HFFc6 (cell line): ENCODE results near the gene KIAA1755. TPM values are rescaled to one million over a fixed set of nuclear protein-coding genes. Genes with fewer than 3 reads are reported as not detected.

Experiments
- DNase-seq: peaks from one replicate; pipeline ENCODE4 v3.0.0-alpha.2; 2018
- H3K27ac Mint-ChIP-seq: 2 replicates; pipeline ENCODE4 v1.8.0; 2020; ENCODE audit warnings: mild to moderate bottlenecking, mixed read lengths
- H3K27me3 Mint-ChIP-seq: 2 replicates; pipeline ENCODE4 v1.8.0; 2021; ENCODE audit warnings: mild to moderate bottlenecking, moderate library complexity, mixed read lengths; ENCODE audit not compliant: insufficient read depth
- H3K36me3 Mint-ChIP-seq: 2 replicates; pipeline ENCODE4 v1.8.0; 2021; ENCODE audit warnings: low read depth, mixed read lengths
- H3K4me1 Mint-ChIP-seq: 2 replicates; pipeline ENCODE4 v1.8.0; 2020; ENCODE audit warnings: low read depth, mixed read lengths
- H3K4me3 Mint-ChIP-seq: 2 replicates; pipeline ENCODE4 v1.8.0; 2020; ENCODE audit warnings: mild to moderate bottlenecking, moderate library complexity, mixed read lengths
- H3K9me3 Mint-ChIP-seq: 2 replicates; pipeline ENCODE4 v1.8.0; 2020; ENCODE audit warnings: mild to moderate bottlenecking, mixed read lengths
- CTCF ChIP-seq: fragments of 200-600 bp; sonication (generic); IDR thresholded peaks from 2 replicates; pipeline ENCODE4 v1.5.0; 2021; ENCODE audit warnings: antibody characterized with exemption, mild to moderate bottlenecking
- total RNA-seq, 6 experiments: library from RNA; stranded (reverse); fragmentation: NEBNext Ultra II Directional; extraction: Animal tissue kit (Norgen Biotek cat#: 25700); gene quantifications; 2 replicates in 1 of 6; 3 replicates in 5 of 6; pipeline ENCODE4 v1.2.3, GENCODE V29; 2021

KIAA1755 gene
- total RNA-seq, 6 experiments from 2014 or later, result 1.2 to 4.4 (median 2.2) TPM

DNA sequence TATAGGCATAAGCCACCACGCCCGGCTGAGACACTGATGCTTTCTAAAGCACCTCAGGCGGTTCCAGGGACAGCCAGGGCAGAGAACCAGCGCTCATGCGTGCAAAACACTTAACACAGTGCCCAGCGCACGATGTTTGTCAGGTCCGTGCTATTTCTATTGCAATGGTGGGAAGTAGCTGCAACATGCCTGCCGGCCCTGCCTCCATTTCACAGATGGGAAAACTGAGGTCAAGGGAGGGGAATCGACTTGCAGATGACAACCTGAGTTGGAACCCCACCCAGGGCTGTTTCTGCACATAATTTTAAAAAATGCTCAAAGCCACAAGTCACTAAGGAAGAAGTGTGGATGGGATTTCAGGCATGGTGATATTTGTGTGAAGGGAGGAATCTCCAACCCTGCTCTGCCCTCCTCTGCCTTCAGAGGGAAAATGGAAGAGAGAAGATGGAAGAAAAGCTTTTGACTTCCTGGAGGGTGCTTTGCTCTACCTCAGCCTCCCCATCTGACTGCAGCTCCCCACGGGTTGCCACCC is 39.9 kb downstream of the KIAA1755 start:
- TF ChIP-seq CTCF, result no peak
- no peak for DNase-seq
- Mint-ChIP-seq H3K27ac (0 out of 2 replicates have a peak overlapping the region, but pooled peaks have one; percentile 12), H3K36me3 (no peaks in the 10 kb centered on the region), H3K27me3 (no peaks in the 10 kb centered on the region; the same call in 1 of the 2 replicates), H3K9me3 (no peaks in the 10 kb centered on the region), H3K4me3 (peak overlapping the region; percentile 78), H3K4me1 (peaks cover 47% of the 10 kb centered on the region)

- no peak for TF ChIP-seq CTCF
- no peak for DNase-seq
- H3K36me3 Mint-ChIP-seq, result no peaks in the 10 kb centered on the region
- H3K4me3 Mint-ChIP-seq, result no peak overlapping the region
- peaks cover 47% of the 10 kb centered on the region for H3K4me1 Mint-ChIP-seq
- H3K27ac Mint-ChIP-seq, result peak overlapping the region; percentile 91
- no peaks in the 10 kb centered on the region; the same call in 1 of the 2 replicates for H3K27me3 Mint-ChIP-seq
- no peaks in the 10 kb centered on the region for H3K9me3 Mint-ChIP-seq
Observed at GRCh38 chr20:38219006-38219950, 41.3 kb downstream of the KIAA1755 start.

DNA sequence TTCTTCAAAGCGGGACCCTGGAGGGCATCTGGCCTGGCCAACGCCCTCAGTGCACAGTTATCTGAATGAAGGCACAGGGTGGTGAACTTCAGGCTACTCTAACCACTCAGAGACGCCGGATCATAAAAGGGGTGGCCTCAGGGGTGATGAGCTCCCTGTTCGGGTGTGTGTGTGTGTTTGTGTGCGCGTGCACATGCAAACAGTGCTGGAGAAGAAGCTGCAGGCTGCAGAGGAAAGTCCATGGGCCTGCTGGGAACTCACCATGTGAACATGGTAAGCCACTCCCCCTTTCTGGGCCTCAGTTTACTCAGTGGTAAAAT is 42.0 kb downstream of the KIAA1755 start:
- H3K4me1 Mint-ChIP-seq, result peaks cover 47% of the 10 kb centered on the region
- no peaks in the 10 kb centered on the region for H3K9me3 Mint-ChIP-seq
- peak overlapping the region; percentile 91 for H3K27ac Mint-ChIP-seq
- peak overlapping the region; percentile 72; the same call in 1 of the 2 replicates for H3K4me3 Mint-ChIP-seq
- DNase-seq, result no peak
- H3K27me3 Mint-ChIP-seq, result no peaks in the 10 kb centered on the region; the same call in 1 of the 2 replicates
- H3K36me3 Mint-ChIP-seq, result no peaks in the 10 kb centered on the region
- no peak for TF ChIP-seq CTCF

DNA sequence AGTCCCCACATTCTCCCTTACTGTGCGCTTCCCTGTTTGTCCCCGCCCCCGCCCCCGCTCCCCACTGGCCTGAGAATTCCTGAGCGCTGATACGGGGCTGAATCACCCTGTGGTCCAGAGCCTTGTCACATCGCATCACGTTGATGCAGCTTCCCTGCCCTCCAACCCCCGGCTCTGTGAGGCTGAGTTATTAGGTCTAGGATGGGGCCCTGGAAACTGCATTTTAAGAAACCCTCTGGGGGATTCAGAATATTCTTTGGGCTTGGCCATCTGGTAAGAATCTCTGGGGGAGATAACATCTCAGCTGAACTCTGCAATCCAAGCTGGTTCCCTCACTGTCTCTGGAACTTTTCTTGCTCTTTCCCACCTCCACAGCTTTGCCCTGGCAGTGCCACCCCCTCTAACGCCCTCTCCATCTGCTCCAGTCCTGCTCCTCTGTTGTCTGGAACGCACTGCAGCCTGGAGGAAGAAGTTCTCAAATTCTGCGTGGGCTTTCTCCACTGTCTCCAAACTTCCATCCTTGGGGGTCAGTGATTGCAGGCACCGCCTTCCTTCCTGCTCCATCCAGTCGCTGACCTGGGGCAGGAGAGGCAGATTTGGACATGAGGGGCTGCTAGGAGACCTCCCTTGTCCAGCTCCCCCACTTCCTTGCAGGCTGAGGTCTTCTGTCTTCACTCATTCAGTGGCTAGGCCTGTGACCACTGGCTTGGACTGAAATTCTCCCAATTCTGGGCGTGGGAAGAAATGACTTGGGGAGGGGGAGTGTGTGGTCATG is 42.6 kb downstream of the KIAA1755 start:
- peak overlapping the region; percentile 91 for H3K27ac Mint-ChIP-seq
- no peaks in the 10 kb centered on the region; the same call in 1 of the 2 replicates for H3K27me3 Mint-ChIP-seq
- H3K36me3 Mint-ChIP-seq, result no peaks in the 10 kb centered on the region
- no peak for TF ChIP-seq CTCF
- no peaks in the 10 kb centered on the region for H3K9me3 Mint-ChIP-seq
- peaks cover 47% of the 10 kb centered on the region for H3K4me1 Mint-ChIP-seq
- DNase-seq, result peak; percentile 95
- H3K4me3 Mint-ChIP-seq, result peak overlapping the region; percentile 72

- DNase-seq, result no peak
- no peak for TF ChIP-seq CTCF
- Mint-ChIP-seq H3K27me3 (no peaks in the 10 kb centered on the region), H3K36me3 (no peaks in the 10 kb centered on the region), H3K4me1 (peaks cover 43% of the 10 kb centered on the region), H3K27ac (peak overlapping the region; percentile 91), H3K4me3 (peak overlapping the region; percentile 72), H3K9me3 (no peaks in the 10 kb centered on the region)
Observed at GRCh38 chr20:38216746-38217595, 43.6 kb downstream of the KIAA1755 start.
